HepG2 (cell line): ENCODE results near the gene HOXA4. TPM values are rescaled to one million over a fixed set of nuclear protein-coding genes. Genes with fewer than 3 reads are reported as not detected.

Experiments used
- ATAC-seq: fragments of 200-7000 bp; cut with Tn5 transposase; 3 replicates; pipeline ENCODE4 v1.9.1; 2020; ENCODE audit warnings: mild to moderate bottlenecking, moderate library complexity
- BruUV-seq: library from RNA; stranded (reverse); fragments of 400-500 nt; replicated peaks from 2 replicates; lab custom pipeline; 2021; lab: Mats Ljungman, UMichigan
- CTCF ChIA-PET: fragments of 300-600 bp; formaldehyde crosslinking; extraction: SDS; loops from one replicate; lab custom pipeline; 2021; ENCODE audit warnings: low total read pairs, inconsistent platforms, low intra/inter-chr PET ratio; lab: Yijun Ruan, JAX
- POLR2A ChIA-PET: fragments of 350-600 bp; sonication (Branson Sonifier 250); formaldehyde crosslinking; loops from one replicate; lab custom pipeline; 2020; ENCODE audit warnings: antibody characterized with exemption, inconsistent platforms; lab: Yijun Ruan, JAX
- DNase-seq: peaks from one replicate; pipeline ENCODE4 v3.0.0-alpha.2; 2015; ENCODE audit warnings: low spot score
- FAIRE-seq: peaks from 3 replicates; lab custom pipeline; 2011; peaks lifted over from hg19 to GRCh38; lab: Jason Lieb, UNC
- H2AFZ ChIP-seq: one replicate; pipeline ENCODE4 v1.6.1; 2011; ENCODE audit warnings: low read length, inconsistent platforms
- H3K27ac ChIP-seq: fragments of 300-600 bp; 3 replicates; pipeline ENCODE4 v1.8.0; 2011; ENCODE audit warnings: mixed run types, mild to moderate bottlenecking, mixed read lengths, low read length, inconsistent platforms; ENCODE audit not compliant: insufficient read depth; ENCODE audit errors: extremely low read length
- H3K27me3 ChIP-seq, 2 experiments: fragments of 200-600 bp in 1 of 2; 2 replicates in 1 of 2; 3 replicates in 1 of 2; pipeline versions ENCODE4 v1.6.0 to v1.8.0; 2011; ENCODE audit warnings: low read length in 2 of 2, mild to moderate bottlenecking in 2 of 2, moderate library complexity in 2 of 2, inconsistent platforms in 1 of 2; ENCODE audit not compliant: insufficient read depth in 2 of 2, control insufficient read depth in 1 of 2
- H3K36me3 ChIP-seq, 2 experiments: fragments of 200-600 bp in 1 of 2; replicated peaks in 1 of 2; 2 replicates in 1 of 2; 3 replicates in 1 of 2; pipeline versions ENCODE4 v1.5.1 to v1.8.0; 2011; ENCODE audit warnings: low read length in 2 of 2, inconsistent platforms in 1 of 2; ENCODE audit not compliant: insufficient read depth in 2 of 2, control insufficient read depth in 1 of 2
- H3K4me1 ChIP-seq: 2 replicates; pipeline ENCODE4 v1.5.1; 2012; ENCODE audit warnings: low read length, inconsistent platforms; ENCODE audit not compliant: insufficient read depth
- H3K4me2 ChIP-seq: 2 replicates; pipeline ENCODE4 v1.6.0; 2011; ENCODE audit warnings: low read depth, low read length, inconsistent platforms
- H3K4me3 ChIP-seq, 3 experiments: fragments of 200-600 bp in 1 of 3; sonication (generic), shearing (Covaris generic) in 1 of 3; replicated peaks in 1 of 3; 2 replicates each; pipeline ENCODE4 v1.5.1; 2011 to 2016; ENCODE audit warnings: low read length in 3 of 3, inconsistent platforms in 2 of 3, low read depth in 2 of 3, mild to moderate bottlenecking in 2 of 3, control low read depth in 1 of 3, mixed read lengths in 1 of 3; ENCODE audit not compliant: insufficient read depth in 1 of 3
- H3K79me2 ChIP-seq: one replicate; pipeline ENCODE4 v1.6.1; 2011; ENCODE audit warnings: low read length, inconsistent platforms; ENCODE audit not compliant: insufficient read depth
- H3K9ac ChIP-seq: 2 replicates; pipeline ENCODE4 v1.6.0; 2011; ENCODE audit warnings: mild to moderate bottlenecking, low read depth, low read length, inconsistent platforms; ENCODE audit not compliant: insufficient read depth
- H3K9me3 ChIP-seq: 2 replicates; pipeline ENCODE4 v1.5.1; 2012; ENCODE audit warnings: mild to moderate bottlenecking, low read length
- H4K20me1 ChIP-seq: 2 replicates; pipeline ENCODE4 v1.6.0; 2011; ENCODE audit warnings: inconsistent platforms, mild to moderate bottlenecking, low read length, moderate library complexity; ENCODE audit not compliant: insufficient read depth
- CCAR2 ChIP-seq: fragments of 200-400 bp; formaldehyde crosslinking; optimal IDR thresholded peaks from 2 replicates; pipeline ENCODE3; 2018; ENCODE audit warnings: low read depth, mild to moderate bottlenecking, low read length, moderate library complexity
- CENPX ChIP-seq: sonication (generic); formaldehyde crosslinking; IDR thresholded peaks from 2 replicates; pipeline ENCODE4 v1.9.0; 2021; ENCODE audit warnings: mild to moderate bottlenecking, missing genetic modification reagents, moderate library complexity
- GABPB1 ChIP-seq: IDR thresholded peaks from 2 replicates; pipeline ENCODE4 v1.6.1; 2016; ENCODE audit warnings: mild to moderate bottlenecking, missing genetic modification reagents, moderate library complexity, missing compliant biosample characterization
- GATAD1 ChIP-seq: IDR thresholded peaks from 2 replicates; pipeline ENCODE4 v1.6.1; 2016; ENCODE audit warnings: missing genetic modification reagents, missing compliant biosample characterization
- HDAC2 ChIP-seq: sonication (generic); formaldehyde crosslinking; IDR thresholded peaks from 2 replicates; pipeline ENCODE4 v1.4.0; 2020; ENCODE audit warnings: missing genetic modification reagents
- HMG20B ChIP-seq: conservative IDR thresholded peaks from 2 replicates; pipeline ENCODE4 v1.6.1; 2016; ENCODE audit warnings: missing genetic modification reagents, missing compliant biosample characterization
- MAX ChIP-seq: IDR thresholded peaks from 2 replicates; pipeline ENCODE4 v1.6.1; 2012; ENCODE audit warnings: inconsistent platforms
- NFYB ChIP-seq: sonication (generic); formaldehyde crosslinking; IDR thresholded peaks from 2 replicates; pipeline ENCODE4 v1.4.0; 2020; ENCODE audit warnings: missing genetic modification reagents
- PBX3 ChIP-seq: sonication (generic); formaldehyde crosslinking; IDR thresholded peaks from 2 replicates; pipeline ENCODE4 v1.8.1; 2023; ENCODE audit warnings: missing genetic modification reagents, inconsistent platforms, borderline replicate concordance
- RFXANK ChIP-seq: IDR thresholded peaks from 2 replicates; pipeline ENCODE4 v1.6.1; 2016
- ZBTB37 ChIP-seq: sonication (generic); formaldehyde crosslinking; IDR thresholded peaks from 2 replicates; pipeline ENCODE4 v1.4.0; 2020; ENCODE audit warnings: mild to moderate bottlenecking, missing genetic modification reagents
- ZNF275 ChIP-seq: sonication (generic); formaldehyde crosslinking; IDR thresholded peaks from 2 replicates; pipeline ENCODE4 v1.8.0; 2022; ENCODE audit warnings: missing genetic modification reagents, mild to moderate bottlenecking, inconsistent platforms, borderline replicate concordance
- ZNF335 ChIP-seq: sonication (generic); formaldehyde crosslinking; IDR thresholded peaks from 2 replicates; pipeline ENCODE4 v1.4.0; 2020; ENCODE audit warnings: missing genetic modification reagents
- ZNF547 ChIP-seq: sonication (generic); formaldehyde crosslinking; IDR thresholded peaks from 2 replicates; pipeline ENCODE4 v1.5.1; 2020; ENCODE audit warnings: mild to moderate bottlenecking, missing genetic modification reagents
- ZNF562 ChIP-seq: sonication (generic); formaldehyde crosslinking; IDR thresholded peaks from 2 replicates; pipeline ENCODE4 v1.8.0; 2022; ENCODE audit warnings: missing genetic modification reagents, borderline replicate concordance
- ZSCAN30 ChIP-seq: sonication (generic); formaldehyde crosslinking; IDR thresholded peaks from 2 replicates; pipeline ENCODE4 v1.5.0; 2020; ENCODE audit warnings: mild to moderate bottlenecking, missing genetic modification reagents
- WGBS: methylation state at CpG from one replicate; pipeline ENCODE4 v1.1.6; 2017; ENCODE audit warnings: low lambda C conversion rate; 5-methylcytosine and 5-hydroxymethylcytosine counted together
- in situ Hi-C: cut with HindIII; loops from 2 replicates; pipeline ENCODE4 v1.10.0; 2017; ENCODE audit warnings: low pct_unique_long_range_greater_than_20kb; ENCODE audit not compliant: extremely low pct_ligation_motif_present
- intact Hi-C: fragments of 100-400 bp; cut with micrococcal nuclease; formaldehyde crosslinking; loops from one replicate; pipeline ENCODE4 v1.10.0; 2022; ENCODE audit not compliant: unreplicated experiment
- polyA plus RNA-seq, 8 experiments: library from polyadenylated mRNA; depleted of rRNA in 3 of 8; stranded (reverse) in 7 of 8; unstranded in 1 of 8; fragments of >200 nt; fragmentation: Illumina TruSeq in 4 of 8; extraction: Trizol in 4 of 8; gene quantifications; 2 replicates each; pipeline versions ENCODE4 v1.2.1 to v1.2.3, GENCODE V29; 2011 to 2016; ENCODE audit warnings: low read depth in 4 of 8, missing spikeins in 1 of 8, mixed read lengths in 1 of 8; ENCODE audit not compliant: insufficient read depth in 1 of 8
- total RNA-seq, 5 experiments: library from RNA; depleted of rRNA; stranded (reverse); fragments of >200 nt; fragmentation: Illumina TruSeq; extraction: Trizol; gene quantifications; 2 replicates each; pipeline ENCODE4 v1.2.3, GENCODE V29; 2016; ENCODE audit warnings: low read depth in 1 of 5
- TF ChIP-seq, protein P1 (sequence below): IDR thresholded peaks from 2 replicates; pipeline ENCODE4 v1.6.1; 2016; ENCODE audit warnings: missing genetic modification reagents, missing compliant biosample characterization

HOXA4 gene
- total and polyA plus RNA-seq, 2 of the 13 experiments (the other 11 are each of a cell fraction or from before 2014, with no cell fraction given), result 2.4 to 5.4 TPM

- DNase-seq, result no peak
- POLR2A ChIA-PET, result interaction anchor here (1.6 kb wide), 1 partner anchor 25 kb away, joined by 4 read pairs; no protein-coding TSS in a partner anchor
- in situ Hi-C loops (no loop called here), intact Hi-C loops (no loop called here)
- Histone ChIP-seq H3K9ac (no peak overlapping the region), H3K9me3 (no peaks in the 10 kb centered on the region), H3K27me3 (peaks cover 0 to 14% of the 10 kb centered on the region in 2 experiments; a peak in 2 of 5 replicates), H3K79me2 (no peaks in the 10 kb centered on the region), H3K4me3 (no peak overlapping the region), H3K36me3 (no peaks in the 10 kb centered on the region), H3K27ac (no peak overlapping the region), H3K4me1 (peaks cover 28% of the 10 kb centered on the region), H3K4me2 (no peak overlapping the region), H4K20me1 (no peaks in the 10 kb centered on the region), H2AFZ (no peak overlapping the region)
- CTCF ChIA-PET, result no interaction called here
- BruUV-seq, result no TSS peak
- ATAC-seq, result no peak
- 83% methylated on average over 29 of the region's 29 CpGs for WGBS
- FAIRE-seq, result no peak
- no peak for TF ChIP-seq ZSCAN30 (CRISPR knock-in tag)
- TF ChIP-seq NFYB (CRISPR knock-in tag), result no peak
- TF ChIP-seq HDAC2 (CRISPR knock-in tag), result no peak
- no peak for TF ChIP-seq ZNF562
- no peak for TF ChIP-seq HMG20B (CRISPR knock-in tag)
- TF ChIP-seq GABPB1 (CRISPR knock-in tag), result no peak
- TF ChIP-seq ZNF275 (CRISPR knock-in tag), result no peak
- TF ChIP-seq ZBTB37 (CRISPR knock-in tag), result no peak
- no peak for TF ChIP-seq ZNF547
- TF ChIP-seq, protein P1, sequence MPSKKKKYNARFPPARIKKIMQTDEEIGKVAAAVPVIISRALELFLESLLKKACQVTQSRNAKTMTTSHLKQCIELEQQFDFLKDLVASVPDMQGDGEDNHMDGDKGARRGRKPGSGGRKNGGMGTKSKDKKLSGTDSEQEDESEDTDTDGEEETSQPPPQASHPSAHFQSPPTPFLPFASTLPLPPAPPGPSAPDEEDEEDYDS (CRISPR knock-in tag), result no peak
- no peak for TF ChIP-seq CENPX (CRISPR knock-in tag)
- TF ChIP-seq PBX3 (CRISPR knock-in tag), result no peak
- TF ChIP-seq RFXANK (CRISPR knock-in tag), result no peak
- TF ChIP-seq MAX, result no peak
- no peak for TF ChIP-seq GATAD1
- no peak for TF ChIP-seq ZNF335 (CRISPR knock-in tag)
- no peak for TF ChIP-seq CCAR2
These were observed 36.1 kb downstream of the HOXA4 start for GRCh38 chr7:27094304-27095049.
